GM18868 (cell line): ENCODE results near the gene ENO3.

ENCODE experiments used
- ATAC-seq: cut with Tn5 transposase; IDR thresholded peaks from one replicate; pipeline ENCODE4 v1.9.1; 2021; ENCODE audit warnings: mild to moderate bottlenecking, moderate library complexity; ENCODE audit not compliant: unreplicated experiment

Gene ENO3

GRCh38 chr17:4936436-4936835 lies 14.5 kb upstream of the ENO3 start:
- ATAC-seq, result no peak

- ATAC-seq, result no peak
Observed at GRCh38 chr17:4937553-4937952, 13.4 kb upstream of the ENO3 start.

GRCh38 chr17:4938069-4938491 lies 12.8 kb upstream of the ENO3 start:
- no peak for ATAC-seq

DNA sequence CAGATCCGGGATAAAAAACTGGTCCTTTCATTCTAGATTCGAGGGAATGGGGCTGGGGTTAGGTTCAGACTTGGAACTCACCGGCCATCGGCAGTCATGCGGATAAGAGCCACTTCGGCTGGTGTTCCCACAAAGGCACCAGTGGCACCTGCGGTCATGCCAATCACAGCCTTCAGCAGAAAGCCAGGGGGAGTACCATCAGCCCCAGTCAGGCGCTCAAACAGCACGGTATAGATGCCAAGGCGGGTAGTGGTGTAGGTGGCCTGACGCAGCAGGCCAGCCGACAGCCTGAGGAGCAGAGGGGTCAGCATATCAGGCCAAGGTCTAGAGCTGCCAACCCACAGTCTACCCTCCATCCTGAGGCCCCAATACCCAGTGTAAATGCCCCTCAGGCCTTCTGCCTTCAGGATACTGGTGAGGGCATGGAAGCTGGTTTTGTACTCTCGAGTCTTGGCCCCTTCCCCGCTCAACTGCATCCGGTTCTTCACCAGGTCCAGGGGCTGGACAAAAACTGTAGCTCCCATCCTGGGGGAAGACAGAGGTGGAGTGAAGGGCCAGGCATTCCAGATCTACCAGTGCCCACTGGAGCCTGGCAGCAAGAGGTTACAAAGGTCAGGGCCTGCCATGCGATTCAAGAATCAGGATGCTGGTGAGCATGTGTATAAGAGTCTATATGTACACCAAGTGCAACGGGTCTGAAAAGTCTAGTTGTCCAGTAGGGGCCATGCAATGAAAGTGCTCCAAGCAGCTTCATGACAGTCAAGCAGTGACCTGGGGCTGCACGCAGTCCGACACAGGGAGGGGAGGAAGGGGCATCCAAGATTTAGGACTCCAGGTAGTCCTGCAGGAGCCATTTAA lies 12.0 kb upstream of the ENO3 start:
- no peak for ATAC-seq

GRCh38 chr17:4939546-4939795 lies 11.4 kb upstream of the ENO3 start:
- ATAC-seq, result no peak

GRCh38 chr17:4939796-4940554 lies 10.9 kb upstream of the ENO3 start, which contains the start of the genes RNF167 and SLC25A11:
TSS of gene RNF167 (plus strand) at chr17:4940268. CDS start at chr17:4940910, 642 bp downstream.
TSS of gene SLC25A11 (minus strand) at chr17:4940046. CDS start at chr17:4939910, 136 bp downstream.
- ATAC-seq, result peak; percentile 69

- no peak for ATAC-seq
Observed at GRCh38 chr17:4940555-4941318, 10.2 kb upstream of the ENO3 start.

DNA sequence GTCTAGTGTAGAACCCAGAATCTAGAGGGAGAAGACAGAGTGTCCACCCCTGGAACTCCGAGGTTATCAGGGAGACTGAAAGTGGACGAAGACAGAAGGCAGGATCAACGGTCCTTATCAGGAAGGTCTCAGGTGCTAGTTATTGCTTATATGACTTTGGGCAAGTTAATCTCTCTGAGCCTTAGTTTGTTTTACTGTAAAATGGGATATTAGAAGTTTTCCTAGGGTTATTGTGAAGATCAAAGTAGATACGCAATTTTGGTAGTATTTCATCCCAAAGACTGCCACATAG lies 9.7 kb upstream of the ENO3 start:
- ATAC-seq, result no peak

DNA sequence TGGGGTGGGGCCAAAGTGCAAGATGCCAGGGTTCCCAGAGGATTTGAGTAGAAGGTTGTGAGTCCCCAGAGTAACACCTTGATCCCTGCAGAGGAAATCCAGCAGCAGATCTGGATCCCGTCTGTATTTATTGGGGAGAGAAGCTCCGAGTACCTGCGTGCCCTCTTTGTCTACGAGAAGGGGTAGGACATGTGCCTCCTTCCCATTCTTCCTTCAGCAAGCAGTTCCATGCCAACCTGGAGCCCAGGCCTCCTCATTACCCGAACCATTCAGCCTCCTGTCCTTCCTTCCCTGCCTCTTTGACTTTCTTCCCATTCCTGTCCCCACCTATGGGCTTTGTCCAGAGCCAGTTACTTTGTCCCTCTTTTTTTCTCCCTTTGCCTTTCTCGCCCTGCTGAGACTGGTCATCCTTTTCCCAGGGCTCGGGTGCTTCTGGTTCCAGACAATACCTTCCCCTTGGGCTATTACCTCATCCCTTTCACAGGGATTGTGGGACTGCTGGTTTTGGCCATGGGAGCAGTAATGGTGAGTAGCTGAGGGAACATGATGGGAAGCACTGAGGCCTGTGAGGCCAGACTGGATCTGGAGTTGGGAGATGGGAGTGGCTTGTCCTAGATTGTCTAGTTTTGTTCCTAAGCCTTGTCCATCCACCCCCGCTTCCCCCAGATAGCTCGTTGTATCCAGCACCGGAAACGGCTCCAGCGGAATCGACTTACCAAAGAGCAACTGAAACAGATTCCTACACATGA lies 8.0 kb upstream of the ENO3 start:
- no peak for ATAC-seq

GRCh38 chr17:4944163-4944553 lies 6.8 kb upstream of the ENO3 start:
- ATAC-seq, result no peak

GRCh38 chr17:4944554-4945175 lies 6.3 kb upstream of the ENO3 start:
- ATAC-seq, result no peak

- peak; percentile 29 for ATAC-seq
Observed at GRCh38 chr17:4945176-4945943, 5.6 kb upstream of the ENO3 start.

- ATAC-seq, result no peak
Observed at GRCh38 chr17:4945944-4946280, 5.0 kb upstream of the ENO3 start.

DNA sequence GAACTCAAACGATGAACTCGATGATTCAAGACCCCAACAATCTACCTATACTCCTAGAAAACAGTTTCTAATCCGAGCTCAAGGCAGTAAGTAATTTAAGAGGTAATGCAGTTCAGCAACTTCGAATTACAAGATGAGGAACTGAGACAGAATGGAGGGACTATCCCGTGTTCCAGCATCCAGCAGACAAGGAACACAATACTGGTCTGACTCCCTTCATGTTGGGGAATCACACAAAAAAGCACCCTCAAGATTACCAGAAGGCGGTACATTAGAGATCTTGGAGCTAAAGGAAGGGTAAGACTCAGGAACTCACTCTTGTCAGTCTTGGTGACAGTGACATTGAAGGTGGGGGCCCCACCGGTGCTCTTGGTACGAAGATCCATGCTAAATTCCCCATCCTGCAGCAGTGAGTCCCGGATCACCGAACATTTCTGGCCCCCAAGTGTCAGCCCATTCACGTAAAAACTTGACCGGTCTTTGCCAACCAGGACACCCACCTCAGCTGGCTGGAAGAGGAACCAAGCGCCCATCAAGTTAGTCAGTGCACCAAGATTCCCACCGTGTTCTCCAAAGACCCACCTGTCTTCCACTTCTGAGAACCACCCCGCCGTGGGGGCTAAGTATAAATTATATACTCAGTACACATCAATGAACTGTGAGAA lies 4.5 kb upstream of the ENO3 start:
- no peak for ATAC-seq

DNA sequence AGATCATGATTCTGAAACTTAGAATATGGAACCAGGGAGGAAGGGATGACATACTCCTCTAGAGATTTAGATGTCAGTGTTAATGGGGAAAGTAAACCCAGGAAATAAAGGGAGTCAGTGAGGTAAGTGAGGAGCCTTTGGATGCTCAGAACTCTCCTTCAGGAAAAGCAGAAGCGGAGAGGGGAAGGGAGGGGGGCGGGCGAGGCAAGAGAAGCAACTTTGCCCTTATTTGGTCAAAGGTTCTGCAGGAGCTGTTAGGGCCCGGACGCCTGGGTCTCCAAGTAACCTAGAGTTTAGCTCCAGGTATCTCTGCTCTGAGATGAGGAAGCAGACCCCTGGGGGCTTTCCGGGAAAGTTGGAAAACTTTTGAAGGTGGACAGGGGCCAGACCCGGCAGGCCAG lies 3.9 kb upstream of the ENO3 start:
- no peak for ATAC-seq

- no peak for ATAC-seq
Observed at GRCh38 chr17:4947411-4948165, 3.3 kb upstream of the ENO3 start.

GRCh38 chr17:4948166-4948930 lies 2.6 kb upstream of the ENO3 start, which contains the start of gene PFN1:
TSS of gene PFN1 (minus strand) at chr17:4948530. CDS start at chr17:4948394, 136 bp downstream.
- ATAC-seq, result no peak

DNA sequence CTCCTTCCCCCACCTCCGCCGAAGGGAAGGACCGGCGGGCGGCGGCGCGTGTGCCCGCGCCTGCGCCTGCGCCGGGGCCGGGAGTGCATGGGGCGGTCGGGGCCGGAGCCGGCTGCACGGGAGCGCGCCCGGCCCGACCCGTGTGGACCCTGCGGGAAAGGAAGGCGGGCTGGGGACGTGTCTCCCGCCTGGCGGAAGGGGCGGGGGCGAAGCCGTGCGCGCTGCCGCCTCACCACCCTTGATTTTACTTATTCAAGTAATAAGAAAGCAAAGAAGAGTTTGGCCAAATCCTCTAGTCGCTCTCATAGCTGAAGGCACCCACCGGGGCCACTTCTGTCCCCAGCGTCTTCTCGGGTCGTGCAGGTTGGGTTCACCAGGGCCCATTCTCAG lies 2.0 kb upstream of the ENO3 start:
- peak; percentile 32 for ATAC-seq
